HEK293 (cell line): ENCODE measurements around the gene CNPY1.

Source experiments
- CTCF ChIA-PET: fragments of 350-600 bp; formaldehyde crosslinking; extraction: SDS; loops from one replicate; lab custom pipeline; 2021; ENCODE audit warnings: antibody characterized with exemption; lab: Yijun Ruan, JAX
- POLR2A ChIA-PET: fragments of 300-600 bp; formaldehyde crosslinking; extraction: SDS; loops from one replicate; lab custom pipeline; 2020; ENCODE audit warnings: antibody characterized with exemption, inconsistent platforms; lab: Yijun Ruan, JAX
- H3K27ac ChIP-seq: fragments of 200-500 bp; sonication (Bioruptor generic); 2 replicates; pipeline ENCODE4 v1.5.1; 2014; ENCODE audit warnings: low read depth, low read length, control low read depth, inconsistent platforms; ENCODE audit errors: extremely low read depth
- H3K36me3 ChIP-seq, 2 experiments: fragments of 200-500 bp in 1 of 2; sonication (Bioruptor generic) in 1 of 2; 1 replicate in 1 of 2; 2 replicates in 1 of 2; pipeline ENCODE4 v1.5.1; 2014 to 2017; ENCODE audit warnings: inconsistent platforms in 2 of 2, low read length in 2 of 2; ENCODE audit not compliant: control insufficient read depth in 2 of 2, insufficient read depth in 1 of 2
- H3K4me1 ChIP-seq: fragments of 200-500 bp; sonication (Bioruptor generic); 2 replicates; pipeline ENCODE4 v1.5.1; 2014; ENCODE audit warnings: mild to moderate bottlenecking, low read length, inconsistent platforms; ENCODE audit not compliant: control insufficient read depth, insufficient read depth
- H3K4me3 ChIP-seq: 2 replicates; pipeline ENCODE4 v1.5.1; 2011; ENCODE audit warnings: low read depth, mild to moderate bottlenecking, control low read depth, low read length, moderate library complexity
- H3K9me3 ChIP-seq: fragments of 200-500 bp; sonication (Bioruptor generic); 2 replicates; pipeline ENCODE4 v1.5.1; 2014; ENCODE audit warnings: low read depth, low read length, inconsistent platforms; ENCODE audit not compliant: control insufficient read depth, insufficient read depth
- GLIS2 ChIP-seq: fragments of 450-650 bp; formaldehyde crosslinking; IDR thresholded peaks from 2 replicates; pipeline ENCODE4 v1.5.1; 2016; ENCODE audit warnings: missing biosample characterization, missing genetic modification characterization
- HOXD13 ChIP-seq: sonication (generic); formaldehyde crosslinking; IDR thresholded peaks from 2 replicates; pipeline ENCODE4 v1.8.0; 2022; ENCODE audit warnings: missing genetic modification reagents, borderline replicate concordance
- IKZF3 ChIP-seq: fragments of 450-650 bp; IDR thresholded peaks from 2 replicates; pipeline ENCODE4 v1.5.0; 2018; ENCODE audit warnings: missing biosample characterization, mild to moderate bottlenecking, missing genetic modification characterization, moderate library complexity
- ZBTB20 ChIP-seq: fragments of 450-650 bp; formaldehyde crosslinking; IDR thresholded peaks from 2 replicates; pipeline ENCODE4 v1.5.1; 2016; ENCODE audit warnings: missing biosample characterization, missing genetic modification characterization
- ZBTB21 ChIP-seq: fragments of 450-650 bp; formaldehyde crosslinking; IDR thresholded peaks from 2 replicates; pipeline ENCODE4 v1.5.1; 2017; ENCODE audit warnings: missing biosample characterization, missing genetic modification characterization
- ZBTB7A ChIP-seq: fragments of 450-650 bp; formaldehyde crosslinking; IDR thresholded peaks from 2 replicates; pipeline ENCODE4 v1.5.1; 2016; ENCODE audit warnings: low read depth, missing biosample characterization, missing genetic modification characterization
- ZBTB8A ChIP-seq: fragments of 450-650 bp; formaldehyde crosslinking; IDR thresholded peaks from 2 replicates; pipeline ENCODE4 v1.5.1; 2016; ENCODE audit warnings: missing biosample characterization, missing genetic modification characterization
- ZEB2 ChIP-seq: fragments of 450-650 bp; formaldehyde crosslinking; IDR thresholded peaks from 2 replicates; pipeline ENCODE4 v1.5.1; 2016; ENCODE audit warnings: missing biosample characterization, missing genetic modification characterization
- ZIC2 ChIP-seq: fragments of 450-650 bp; formaldehyde crosslinking; IDR thresholded peaks from 2 replicates; pipeline ENCODE4 v1.5.1; 2016; ENCODE audit warnings: missing biosample characterization, missing genetic modification characterization
- ZNF138 ChIP-seq: fragments of 450-650 bp; formaldehyde crosslinking; IDR thresholded peaks from 2 replicates; pipeline ENCODE4 v1.5.1; 2016; ENCODE audit warnings: missing biosample characterization, missing genetic modification characterization, borderline replicate concordance
- ZNF274 ChIP-seq, 2 experiments: fragments of 200-500 bp in 1 of 2; fragments of 450-650 bp in 1 of 2; sonication (Bioruptor generic) in 1 of 2; formaldehyde crosslinking in 1 of 2; IDR thresholded peaks; 2 replicates each; pipeline versions ENCODE4 v1.5.1 to v1.6.1; 2014 to 2016; ENCODE audit warnings: borderline replicate concordance in 1 of 2, inconsistent platforms in 1 of 2, low read length in 1 of 2, missing biosample characterization in 1 of 2, missing genetic modification characterization in 1 of 2
- ZNF335 ChIP-seq: fragments of 450-650 bp; formaldehyde crosslinking; conservative IDR thresholded peaks from 2 replicates; pipeline ENCODE4 v1.5.1; 2016; ENCODE audit warnings: missing biosample characterization, missing genetic modification characterization
- ZNF341 ChIP-seq: fragments of 450-650 bp; formaldehyde crosslinking; IDR thresholded peaks from 2 replicates; pipeline ENCODE4; 2016; ENCODE audit warnings: low read depth, missing biosample characterization, missing genetic modification characterization
- ZNF354C ChIP-seq: fragments of 450-650 bp; formaldehyde crosslinking; IDR thresholded peaks from 2 replicates; pipeline ENCODE4 v1.5.1; 2016; ENCODE audit warnings: missing biosample characterization, missing genetic modification characterization, low read depth, borderline replicate concordance
- ZNF530 ChIP-seq: fragments of 450-650 bp; formaldehyde crosslinking; IDR thresholded peaks from 2 replicates; pipeline ENCODE4 v1.5.1; 2016; ENCODE audit warnings: low read depth, missing biosample characterization, missing genetic modification characterization
- ZNF600 ChIP-seq: fragments of 450-650 bp; formaldehyde crosslinking; IDR thresholded peaks from 2 replicates; pipeline ENCODE4 v1.5.1; 2016; ENCODE audit warnings: missing biosample characterization, missing genetic modification characterization
- TF ChIP-seq, protein P1 (sequence below): fragments of 450-650 bp; formaldehyde crosslinking; optimal IDR thresholded peaks from 2 replicates; pipeline ENCODE3; 2016; ENCODE audit warnings: missing biosample characterization, mild to moderate bottlenecking, missing genetic modification characterization
- TF ChIP-seq, protein P2 (sequence below): fragments of 450-650 bp; formaldehyde crosslinking; IDR thresholded peaks from 2 replicates; pipeline ENCODE4 v1.5.1; 2016; ENCODE audit warnings: missing biosample characterization, missing genetic modification characterization
- TF ChIP-seq, protein P3 (sequence below): fragments of 450-650 bp; formaldehyde crosslinking; IDR thresholded peaks from 2 replicates; pipeline ENCODE4 v1.5.1; 2017; ENCODE audit warnings: missing biosample characterization, mild to moderate bottlenecking, missing genetic modification characterization, moderate library complexity
- TF ChIP-seq, protein P4 (sequence below): fragments of 450-650 bp; formaldehyde crosslinking; IDR thresholded peaks from 2 replicates; pipeline ENCODE4 v1.5.1; 2016; ENCODE audit warnings: missing biosample characterization, missing genetic modification characterization

The CNPY1 gene

DNA sequence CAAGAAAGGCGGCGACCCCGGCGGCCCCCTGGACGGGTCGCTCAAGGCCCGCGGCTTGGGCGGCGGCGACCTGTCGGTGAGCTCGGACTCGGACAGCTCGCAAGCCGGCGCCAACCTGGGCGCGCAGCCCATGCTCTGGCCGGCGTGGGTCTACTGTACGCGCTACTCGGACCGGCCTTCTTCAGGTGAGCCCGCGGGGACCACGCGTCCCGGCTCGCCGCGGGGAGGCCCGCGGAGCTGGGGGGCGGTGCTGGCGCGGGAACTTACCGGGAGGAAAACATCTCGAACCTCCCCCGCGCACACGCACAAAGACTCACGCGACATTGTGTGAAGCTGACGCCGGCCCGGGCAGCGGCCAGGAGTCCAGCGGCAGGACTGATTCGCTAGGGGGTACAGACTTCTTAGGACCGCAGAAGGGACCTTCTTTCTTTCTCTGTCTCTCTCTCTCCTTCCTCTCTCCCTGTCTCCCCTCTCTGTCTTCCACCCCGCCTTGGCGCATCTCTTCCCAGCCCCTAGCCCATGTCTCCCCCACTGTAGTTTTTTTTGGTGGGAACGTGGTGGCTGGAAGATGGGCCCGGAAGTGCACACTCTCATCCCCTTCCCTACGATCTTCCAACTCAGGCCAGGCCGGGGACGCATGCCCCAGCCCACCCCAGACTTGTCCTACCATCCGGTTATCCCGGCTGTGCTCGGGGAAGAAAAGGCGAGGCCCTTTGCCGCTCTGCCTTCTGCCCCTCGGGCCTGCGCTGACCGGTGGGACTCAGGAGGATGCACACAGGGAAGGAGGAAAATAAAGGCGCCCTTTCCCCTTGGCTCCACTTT is 87.3 kb downstream of the CNPY1 start (continued):
- peak; percentile 51; the same call in 1 of the 2 replicates for TF ChIP-seq ZNF341 (tag by site-specific recombination)
- no peak for TF ChIP-seq ZNF274 (IDR thresholded peaks at IDR 0.05; ENCODE audit: low read length)
- no peak for TF ChIP-seq ZNF274 (tag by site-specific recombination; IDR thresholded peaks at IDR 0.05; ENCODE audit: borderline replicate concordance)
- no peak for TF ChIP-seq ZNF530 (tag by site-specific recombination)
- TF ChIP-seq, protein P1, sequence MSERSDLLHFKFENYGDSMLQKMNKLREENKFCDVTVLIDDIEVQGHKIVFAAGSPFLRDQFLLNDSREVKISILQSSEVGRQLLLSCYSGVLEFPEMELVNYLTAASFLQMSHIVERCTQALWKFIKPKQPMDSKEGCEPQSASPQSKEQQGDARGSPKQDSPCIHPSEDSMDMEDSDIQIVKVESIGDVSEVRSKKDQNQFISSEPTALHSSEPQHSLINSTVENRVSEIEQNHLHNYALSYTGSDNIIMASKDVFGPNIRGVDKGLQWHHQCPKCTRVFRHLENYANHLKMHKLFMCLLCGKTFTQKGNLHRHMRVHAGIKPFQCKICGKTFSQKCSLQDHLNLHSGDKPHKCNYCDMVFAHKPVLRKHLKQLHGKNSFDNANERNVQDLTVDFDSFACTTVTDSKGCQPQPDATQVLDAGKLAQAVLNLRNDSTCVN = peak; percentile 87

DNA sequence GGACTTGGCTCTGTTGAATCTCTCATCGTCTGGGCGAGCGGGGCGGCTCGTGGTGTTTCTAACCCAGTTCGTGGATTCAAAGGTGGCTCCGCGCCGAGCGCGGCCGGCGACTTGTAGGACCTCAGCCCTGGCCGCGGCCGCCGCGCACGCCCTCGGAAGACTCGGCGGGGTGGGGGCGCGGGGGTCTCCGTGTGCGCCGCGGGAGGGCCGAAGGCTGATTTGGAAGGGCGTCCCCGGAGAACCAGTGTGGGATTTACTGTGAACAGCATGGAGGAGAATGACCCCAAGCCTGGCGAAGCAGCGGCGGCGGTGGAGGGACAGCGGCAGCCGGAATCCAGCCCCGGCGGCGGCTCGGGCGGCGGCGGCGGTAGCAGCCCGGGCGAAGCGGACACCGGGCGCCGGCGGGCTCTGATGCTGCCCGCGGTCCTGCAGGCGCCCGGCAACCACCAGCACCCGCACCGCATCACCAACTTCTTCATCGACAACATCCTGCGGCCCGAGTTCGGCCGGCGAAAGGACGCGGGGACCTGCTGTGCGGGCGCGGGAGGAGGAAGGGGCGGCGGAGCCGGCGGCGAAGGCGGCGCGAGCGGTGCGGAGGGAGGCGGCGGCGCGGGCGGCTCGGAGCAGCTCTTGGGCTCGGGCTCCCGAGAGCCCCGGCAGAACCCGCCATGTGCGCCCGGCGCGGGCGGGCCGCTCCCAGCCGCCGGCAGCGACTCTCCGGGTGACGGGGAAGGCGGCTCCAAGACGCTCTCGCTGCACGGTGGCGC is 88.1 kb downstream of the CNPY1 start, which contains the start of gene EN2:
EN2 (plus strand) TSS at position 19 of the 767 bp plus-strand sequence; CDS start at position 268, 249 bp downstream.
- H3K27ac ChIP-seq = peak within 1 kb of the TSS; percentile 62
- peak within 1 kb of the TSS; percentile 69 for H3K4me3 ChIP-seq
- no peaks in the 10 kb centered on the region for H3K9me3 ChIP-seq
- ChIA-PET POLR2A (no interaction called here), CTCF (interaction anchor here (0.6 kb wide), 1 partner anchor 45 kb away, joined by 3 read pairs; no protein-coding TSS in a partner anchor)
- TF ChIP-seq ZNF354C = no peak
- peak; percentile 56 for TF ChIP-seq ZNF335 (tag by site-specific recombination)
- TF ChIP-seq ZNF600 (tag by site-specific recombination) = 0 out of 2 replicates have a peak, but pooled peaks have one; percentile 13
- no peak for TF ChIP-seq ZNF138 (tag by site-specific recombination)
- peak; percentile 81 for TF ChIP-seq GLIS2
- TF ChIP-seq IKZF3 = no peak
- TF ChIP-seq HOXD13 (CRISPR knock-in tag) = no peak
- peak; percentile 29; the same call in 1 of the 2 replicates for TF ChIP-seq ZBTB7A
- peak; percentile 40; the same call in 1 of the 2 replicates for TF ChIP-seq ZIC2
- TF ChIP-seq, protein P2, sequence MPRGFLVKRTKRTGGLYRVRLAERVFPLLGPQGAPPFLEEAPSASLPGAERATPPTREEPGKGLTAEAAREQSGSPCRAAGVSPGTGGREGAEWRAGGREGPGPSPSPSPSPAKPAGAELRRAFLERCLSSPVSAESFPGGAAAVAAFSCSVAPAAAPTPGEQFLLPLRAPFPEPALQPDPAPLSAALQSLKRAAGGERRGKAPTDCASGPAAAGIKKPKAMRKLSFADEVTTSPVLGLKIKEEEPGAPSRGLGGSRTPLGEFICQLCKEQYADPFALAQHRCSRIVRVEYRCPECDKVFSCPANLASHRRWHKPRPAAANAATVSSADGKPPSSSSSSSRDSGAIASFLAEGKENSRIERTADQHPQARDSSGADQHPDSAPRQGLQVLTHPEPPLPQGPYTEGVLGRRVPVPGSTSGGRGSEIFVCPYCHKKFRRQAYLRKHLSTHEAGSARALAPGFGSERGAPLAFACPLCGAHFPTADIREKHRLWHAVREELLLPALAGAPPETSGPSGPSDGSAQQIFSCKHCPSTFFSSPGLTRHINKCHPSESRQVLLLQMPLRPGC (tag by site-specific recombination) = no peak
- TF ChIP-seq ZEB2 = 0 out of 2 replicates have a peak, but pooled peaks have one; percentile 27
- TF ChIP-seq, protein P3, sequence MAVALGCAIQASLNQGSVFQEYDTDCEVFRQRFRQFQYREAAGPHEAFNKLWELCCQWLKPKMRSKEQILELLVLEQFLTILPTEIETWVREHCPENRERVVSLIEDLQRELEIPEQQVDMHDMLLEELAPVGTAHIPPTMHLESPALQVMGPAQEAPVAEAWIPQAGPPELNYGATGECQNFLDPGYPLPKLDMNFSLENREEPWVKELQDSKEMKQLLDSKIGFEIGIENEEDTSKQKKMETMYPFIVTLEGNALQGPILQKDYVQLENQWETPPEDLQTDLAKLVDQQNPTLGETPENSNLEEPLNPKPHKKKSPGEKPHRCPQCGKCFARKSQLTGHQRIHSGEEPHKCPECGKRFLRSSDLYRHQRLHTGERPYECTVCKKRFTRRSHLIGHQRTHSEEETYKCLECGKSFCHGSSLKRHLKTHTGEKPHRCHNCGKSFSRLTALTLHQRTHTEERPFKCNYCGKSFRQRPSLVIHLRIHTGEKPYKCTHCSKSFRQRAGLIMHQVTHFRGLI (tag by site-specific recombination) = peak; percentile 70; the same call in 1 of the 2 replicates
- peak; percentile 12; the same call in 1 of the 2 replicates for TF ChIP-seq ZBTB20 (tag by site-specific recombination)
- TF ChIP-seq ZBTB8A (tag by site-specific recombination) = peak; percentile 80
- TF ChIP-seq ZBTB21 = no peak
- TF ChIP-seq, protein P4, sequence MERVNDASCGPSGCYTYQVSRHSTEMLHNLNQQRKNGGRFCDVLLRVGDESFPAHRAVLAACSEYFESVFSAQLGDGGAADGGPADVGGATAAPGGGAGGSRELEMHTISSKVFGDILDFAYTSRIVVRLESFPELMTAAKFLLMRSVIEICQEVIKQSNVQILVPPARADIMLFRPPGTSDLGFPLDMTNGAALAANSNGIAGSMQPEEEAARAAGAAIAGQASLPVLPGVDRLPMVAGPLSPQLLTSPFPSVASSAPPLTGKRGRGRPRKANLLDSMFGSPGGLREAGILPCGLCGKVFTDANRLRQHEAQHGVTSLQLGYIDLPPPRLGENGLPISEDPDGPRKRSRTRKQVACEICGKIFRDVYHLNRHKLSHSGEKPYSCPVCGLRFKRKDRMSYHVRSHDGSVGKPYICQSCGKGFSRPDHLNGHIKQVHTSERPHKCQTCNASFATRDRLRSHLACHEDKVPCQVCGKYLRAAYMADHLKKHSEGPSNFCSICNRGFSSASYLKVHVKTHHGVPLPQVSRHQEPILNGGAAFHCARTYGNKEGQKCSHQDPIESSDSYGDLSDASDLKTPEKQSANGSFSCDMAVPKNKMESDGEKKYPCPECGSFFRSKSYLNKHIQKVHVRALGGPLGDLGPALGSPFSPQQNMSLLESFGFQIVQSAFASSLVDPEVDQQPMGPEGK (tag by site-specific recombination) = peak; percentile 49; the same call in 1 of the 2 replicates
- H3K4me1 ChIP-seq = peaks cover 5% of the 10 kb centered on the region; the same call in 1 of the 2 replicates
- peaks cover 0 to 27% of the 10 kb centered on the region in 2 experiments; a peak in 1 of 3 replicates for H3K36me3 ChIP-seq
